Mammary epithelial cell (primary cell): ENCODE data around the gene PCSK1.

Experiments used
- EZH2 ChIP-seq: IDR thresholded peaks from 2 replicates; pipeline ENCODE4 v1.6.1; 2012; ENCODE audit warnings: low read length, inconsistent platforms, borderline replicate concordance
- TF ChIP-seq, protein P1 (sequence below), 2 donors: IDR thresholded peaks in 1 of 2; conservative IDR thresholded peaks in 1 of 2; 2 replicates each; pipeline ENCODE4 v1.5.1; 2011 to 2012; ENCODE audit warnings: inconsistent platforms in 2 of 2, low read length in 2 of 2, mild to moderate bottlenecking in 2 of 2, control low read depth in 1 of 2, low read depth in 1 of 2; ENCODE audit not compliant: insufficient read depth in 1 of 2; ENCODE audit errors: extremely low read depth in 1 of 2

DNA sequence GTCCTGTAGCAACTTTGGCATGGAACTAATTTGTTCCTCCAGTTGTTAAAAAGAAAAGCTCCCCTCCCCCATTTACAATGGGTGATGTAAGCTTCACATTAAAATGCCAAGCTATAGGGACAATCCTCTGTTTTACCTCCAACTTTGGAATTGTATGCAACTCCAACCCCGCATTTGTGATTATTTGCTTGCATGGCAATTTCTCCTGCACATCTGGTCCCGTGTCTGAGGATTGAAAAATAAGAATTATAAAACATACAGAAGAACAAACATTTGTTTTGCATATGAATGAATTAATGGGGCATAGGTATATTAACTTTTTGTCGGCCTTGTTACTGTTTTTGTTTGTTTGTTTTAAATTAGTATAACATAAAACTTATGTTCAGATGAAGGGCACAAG, 17.2 kb downstream of the PCSK1 start:
- TF ChIP-seq, protein P1, sequence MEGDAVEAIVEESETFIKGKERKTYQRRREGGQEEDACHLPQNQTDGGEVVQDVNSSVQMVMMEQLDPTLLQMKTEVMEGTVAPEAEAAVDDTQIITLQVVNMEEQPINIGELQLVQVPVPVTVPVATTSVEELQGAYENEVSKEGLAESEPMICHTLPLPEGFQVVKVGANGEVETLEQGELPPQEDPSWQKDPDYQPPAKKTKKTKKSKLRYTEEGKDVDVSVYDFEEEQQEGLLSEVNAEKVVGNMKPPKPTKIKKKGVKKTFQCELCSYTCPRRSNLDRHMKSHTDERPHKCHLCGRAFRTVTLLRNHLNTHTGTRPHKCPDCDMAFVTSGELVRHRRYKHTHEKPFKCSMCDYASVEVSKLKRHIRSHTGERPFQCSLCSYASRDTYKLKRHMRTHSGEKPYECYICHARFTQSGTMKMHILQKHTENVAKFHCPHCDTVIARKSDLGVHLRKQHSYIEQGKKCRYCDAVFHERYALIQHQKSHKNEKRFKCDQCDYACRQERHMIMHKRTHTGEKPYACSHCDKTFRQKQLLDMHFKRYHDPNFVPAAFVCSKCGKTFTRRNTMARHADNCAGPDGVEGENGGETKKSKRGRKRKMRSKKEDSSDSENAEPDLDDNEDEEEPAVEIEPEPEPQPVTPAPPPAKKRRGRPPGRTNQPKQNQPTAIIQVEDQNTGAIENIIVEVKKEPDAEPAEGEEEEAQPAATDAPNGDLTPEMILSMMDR (conservative IDR thresholded peaks at IDR 0.05 in 1 of 2, IDR thresholded peaks at IDR 0.05 in 1 of 2; ENCODE audit: extremely low read depth in 1 of 2, insufficient read depth in 1 of 2, low read depth in 1 of 2, low read length in 2 of 2): no peak
- TF ChIP-seq EZH2: no peak
